Right lobe of liver (tissue), 6 donors: ENCODE measurements around the gene RNU4-1. TPM values are rescaled to one million over a fixed set of nuclear protein-coding genes. Genes with fewer than 3 reads are reported as not detected.
A peak's percentile ranks its signal among the peaks of the same experiment; 100 is the strongest.

ENCODE experiments used
- ATAC-seq, 4 donors: fragments of 200-7000 bp; cut with Tn5 transposase; one replicate each; pipeline ENCODE4 v1.9.1; 2020; ENCODE audit warnings: mild to moderate bottlenecking in 4 of 4, moderate library complexity in 4 of 4
- DNase-seq, 3 donors: peaks; one replicate each; pipeline ENCODE4 v3.0.0-alpha.2; 2020
- H3K27ac ChIP-seq, 3 donors: fragments of 200-600 bp; one replicate each; pipeline ENCODE4 v1.8.0; 2022
- H3K27me3 ChIP-seq, 2 donors: fragments of 200-600 bp; one replicate each; pipeline ENCODE4 v1.8.0; 2022
- H3K36me3 ChIP-seq, 4 donors: fragments of 200-600 bp; sonication (generic) in 1 of 4; one replicate each; pipeline versions ENCODE4 v1.5.1 to v1.8.0; 2017 to 2022; ENCODE audit warnings: control low read depth in 1 of 4
- H3K4me1 ChIP-seq, 4 donors: fragments of 200-600 bp; sonication (generic) in 1 of 4; one replicate each; pipeline versions ENCODE4 v1.5.1 to v1.8.0; 2017 to 2022; ENCODE audit warnings: control low read depth in 1 of 4
- H3K4me3 ChIP-seq, 3 donors: fragments of 200-600 bp; one replicate each; pipeline ENCODE4 v1.8.0; 2022
- H3K9me3 ChIP-seq, 4 donors: fragments of 200-600 bp; sonication (generic) in 1 of 4; one replicate each; pipeline versions ENCODE4 v1.5.1 to v1.8.0; 2017 to 2022; ENCODE audit warnings: control low read depth in 1 of 4
- CTCF ChIP-seq, 4 donors: fragments of 200-600 bp in 3 of 4; fragments of 450-650 bp in 1 of 4; IDR thresholded peaks; one replicate each; pipeline versions ENCODE4 v1.5.1 to v1.8.0; 2016 to 2022; ENCODE audit warnings: antibody characterized with exemption in 4 of 4, mild to moderate bottlenecking in 2 of 4
- POLR2A ChIP-seq: fragments of 450-650 bp; IDR thresholded peaks from one replicate; pipeline ENCODE4 v1.6.1; 2017; ENCODE audit warnings: antibody characterized with exemption, mild to moderate bottlenecking
- WGBS: methylation state at CpG from one replicate; pipeline ENCODE4 v1.1.6; 2018; ENCODE audit warnings: low coverage, low lambda C conversion rate; ENCODE audit not compliant: insufficient coverage; ENCODE audit errors: missing lambda C conversion rate; 5-methylcytosine and 5-hydroxymethylcytosine counted together
- intact Hi-C, 2 donors: fragments of 100-400 bp; cut with DNase I; formaldehyde crosslinking; loops; one replicate each; pipeline versions ENCODE4 v1.11.2 to v1.14.1; 2022
- total RNA-seq, 6 experiments: library from RNA; depleted of rRNA in 2 of 6; stranded (reverse); fragments of >200 nt in 2 of 6; fragmentation: NEBNext Ultra II Directional in 3 of 6; extraction: Animal tissue kit (Norgen Biotek cat#: 25700) in 3 of 6; gene quantifications; one replicate each; pipeline versions ENCODE4 v1.1.0 to v1.2.4, GENCODE V29; 2016 to 2023
- donor health status: DM: no; HTN: yes; CAD: no.
- donor health status: DM: no; HTN: no; CAD: no.
- donor health status: DM: no; HTN: no; CAD: no.
- donor health status: DM: no; HTN: yes; CAD: no.
- donor health status: DM: no; HTN: yes; CAD: no.

RNU4-1 gene
- total RNA-seq, 6 experiments from 2014 or later = under 0.01 to 2,710 (median 2,128) TPM; not detected in 1

DNA sequence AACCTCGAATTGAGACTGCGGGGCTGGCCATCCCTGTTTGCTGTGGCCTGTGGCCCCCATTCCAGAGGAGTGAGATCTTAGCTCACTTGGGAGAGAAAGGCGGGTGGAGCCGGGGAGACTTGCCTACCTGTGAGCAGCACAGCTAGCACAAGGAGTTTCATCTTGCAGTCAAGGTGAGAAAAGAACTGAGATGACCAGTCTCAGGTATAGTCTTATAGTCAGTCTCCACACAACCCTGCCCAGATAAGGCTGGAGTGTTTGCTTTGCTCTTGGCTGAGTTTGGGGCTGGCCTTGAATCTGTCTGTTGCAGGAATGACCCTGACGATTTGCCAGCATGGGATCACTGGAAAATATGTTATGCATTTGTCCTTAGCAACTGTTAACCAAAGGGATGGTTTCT lies 34.6 kb upstream of the RNU4-1 start, which contains the start of gene PLA2G1B:
Gene PLA2G1B (minus strand): TSS at position 187 of the 400 bp plus-strand sequence. CDS start 26 bp downstream, at position 161.
- Histone ChIP-seq H3K27me3 (no peaks in the 10 kb centered on the region), H3K4me1 (peaks cover 0 to 15% (median 5%) of the 10 kb centered on the region in 4 donors), H3K4me3 (no peak within 1 kb of the TSS), H3K36me3 (no peaks in the 10 kb centered on the region), H3K9me3 (no peaks in the 10 kb centered on the region), H3K27ac (no peak within 1 kb of the TSS)
- WGBS = 70% methylated on average over 5 of the region's 5 CpGs
- no peak for DNase-seq
- intact Hi-C loops = no loop called here
- ATAC-seq = peak; percentile 11 to 50 (median 26)
- no peak for TF ChIP-seq CTCF (IDR thresholded peaks at IDR 0.05)
- no peak for TF ChIP-seq POLR2A

DNA sequence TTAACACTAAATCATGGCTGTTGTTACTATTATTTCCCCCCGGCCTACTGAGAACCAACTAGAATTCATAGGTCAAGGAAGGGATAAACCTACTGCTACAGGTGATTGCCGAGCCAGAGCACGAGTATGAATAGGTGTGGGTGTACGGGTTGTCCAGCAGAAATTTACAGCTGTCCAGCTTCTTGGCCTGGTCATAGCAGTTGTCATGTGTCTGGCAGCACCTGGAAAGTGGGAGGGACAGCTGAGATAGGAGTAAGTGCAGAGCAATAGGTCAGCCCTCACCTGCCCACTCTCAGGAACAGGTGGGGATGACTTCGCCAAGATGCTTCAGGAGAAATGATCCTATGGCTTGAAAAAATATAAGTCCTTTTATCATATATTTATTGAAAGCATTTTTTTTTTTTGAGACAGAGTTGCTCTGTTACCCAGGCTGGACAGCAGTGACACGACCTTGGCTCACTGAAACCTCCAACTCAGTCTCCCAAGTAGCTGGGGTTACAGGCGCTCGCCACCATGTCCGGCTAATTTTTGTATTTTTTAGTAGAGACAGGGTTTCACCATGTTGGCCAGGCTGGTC lies 31.9 kb upstream of the RNU4-1 start:
- H3K27ac ChIP-seq = peak overlapping the region in 2 of 3 donors; percentile 13 to 38
- peak; percentile 35 to 79 (median 78) for DNase-seq
- peak; percentile 59 to 80 (median 68) for ATAC-seq
- H3K27me3 ChIP-seq = no peaks in the 10 kb centered on the region
- no peaks in the 10 kb centered on the region for H3K36me3 ChIP-seq
- peaks cover 0 to 38% (median 14%) of the 10 kb centered on the region in 4 donors for H3K4me1 ChIP-seq
- no peak overlapping the region for H3K4me3 ChIP-seq
- TF ChIP-seq CTCF (IDR thresholded peaks at IDR 0.05) (no peak), POLR2A (no peak)
- H3K9me3 ChIP-seq = no peaks in the 10 kb centered on the region
- intact Hi-C loops = no loop called here
- 40% methylated on average over 9 of the region's 9 CpGs for WGBS

- WGBS = 88% methylated on average over 2 of the region's 2 CpGs
- Histone ChIP-seq H3K27ac (no peak overlapping the region), H3K4me1 (peaks cover 0 to 38% (median 14%) of the 10 kb centered on the region in 4 donors), H3K4me3 (no peak overlapping the region), H3K36me3 (no peaks in the 10 kb centered on the region), H3K9me3 (no peaks in the 10 kb centered on the region), H3K27me3 (no peaks in the 10 kb centered on the region)
- ATAC-seq (no peak), DNase-seq (no peak)
- intact Hi-C loops = no loop called here
- TF ChIP-seq CTCF (IDR thresholded peaks at IDR 0.05) (no peak), POLR2A (no peak)
These were observed 30.7 kb upstream of the RNU4-1 start for GRCh38 chr12:120323772-120324171.

- DNase-seq = peak in 1 of 3 donors; percentile 51
- Histone ChIP-seq H3K27me3 (no peaks in the 10 kb centered on the region), H3K36me3 (no peaks in the 10 kb centered on the region), H3K4me3 (no peak overlapping the region), H3K27ac (peak overlapping the region in 2 of 3 donors; percentile 75 to 81), H3K9me3 (no peaks in the 10 kb centered on the region), H3K4me1 (peaks cover 0 to 34% (median 14%) of the 10 kb centered on the region in 4 donors)
- ATAC-seq = peak; percentile 20 to 52 (median 41)
- intact Hi-C loops = no loop called here
- TF ChIP-seq CTCF (IDR thresholded peaks at IDR 0.05) (no peak), POLR2A (no peak)
- WGBS = 62% methylated on average over 12 of the region's 13 CpGs
These were observed 28.6 kb upstream of the RNU4-1 start for GRCh38 chr12:120321382-120322202.
